Activated naive CD4-positive, alpha-beta T cell treated with anti-CD3 and anti-CD28 coated beads, Interleukin-2, amount 50 U/mL, for 72 hours (primary cell): ENCODE measurements around the gene TIGD2. TPM values are rescaled to one million over a fixed set of nuclear protein-coding genes. Genes with fewer than 3 reads are reported as not detected.

Experiments used
- ATAC-seq, 2 donors: fragments of 150-1000 bp; cut with Tn5 transposase; 2 replicates each; pipeline ENCODE4 v1.10.0; 2021; ENCODE audit warnings: mild to moderate bottlenecking in 2 of 2, moderate library complexity in 2 of 2
- DNase-seq, 2 donors: peaks; one replicate each; pipeline ENCODE4 v3.0.0; 2021 to 2022; ENCODE audit warnings: low spot score in 2 of 2
- H3K27ac Mint-ChIP-seq, 2 donors: one replicate each; pipeline ENCODE4 v1.8.0; 2022; ENCODE audit warnings: mild to moderate bottlenecking in 2 of 2, mixed read lengths in 2 of 2
- H3K36me3 Mint-ChIP-seq, 2 donors: one replicate each; pipeline ENCODE4 v1.8.0; 2022; ENCODE audit warnings: mixed read lengths in 2 of 2
- H3K9me3 Mint-ChIP-seq, 2 donors: one replicate each; pipeline ENCODE4 v1.8.0; 2022; ENCODE audit warnings: mixed read lengths in 2 of 2
- total RNA-seq, 2 donors: library from RNA; stranded (reverse); gene quantifications; one replicate each; pipeline ENCODE4 v1.2.3, GENCODE V29; 2022

The TIGD2 gene
- total RNA-seq, 2 donors from 2014 or later = 0.61 to 1.8 TPM

DNA sequence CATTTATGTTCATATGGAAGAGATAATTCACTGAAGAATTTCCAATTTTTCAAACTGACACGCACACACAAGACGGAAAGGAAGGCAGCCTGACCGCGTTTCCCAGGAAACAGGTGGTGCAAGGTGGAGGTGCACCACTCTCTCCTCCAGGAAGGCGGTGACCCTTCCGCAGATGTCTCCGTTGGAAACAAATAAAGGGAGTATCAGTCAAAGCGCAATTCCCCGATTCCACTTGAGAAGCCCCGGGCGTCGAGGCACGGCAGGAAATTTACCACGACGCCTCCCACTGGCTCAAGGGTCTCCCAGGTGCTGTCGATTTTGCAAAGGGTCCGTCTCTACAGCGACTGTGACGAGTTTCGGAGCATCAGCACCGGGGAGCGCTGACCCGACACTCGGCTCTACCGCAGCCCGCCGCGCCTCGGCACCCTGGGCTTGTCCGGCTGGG is 770 bp upstream of the TIGD2 start:
- Mint-ChIP-seq H3K9me3 (peaks cover 19 to 22% of the 10 kb centered on the region in 2 donors), H3K27ac (peak overlapping the region in 1 of 2 donors; percentile 58), H3K36me3 (peaks cover 39 to 49% of the 10 kb centered on the region in 2 donors)
- ATAC-seq (no peak), DNase-seq (no peak)

GRCh38 chr4:89111833-89112563 is 665 bp downstream of the TIGD2 start:
- peaks cover 19 to 22% of the 10 kb centered on the region in 2 donors for H3K9me3 Mint-ChIP-seq
- DNase-seq (no peak), ATAC-seq (no peak)
- H3K27ac Mint-ChIP-seq = peak overlapping the region; percentile 53 to 58
- H3K36me3 Mint-ChIP-seq = peaks cover 40 to 52% of the 10 kb centered on the region in 2 donors

DNA sequence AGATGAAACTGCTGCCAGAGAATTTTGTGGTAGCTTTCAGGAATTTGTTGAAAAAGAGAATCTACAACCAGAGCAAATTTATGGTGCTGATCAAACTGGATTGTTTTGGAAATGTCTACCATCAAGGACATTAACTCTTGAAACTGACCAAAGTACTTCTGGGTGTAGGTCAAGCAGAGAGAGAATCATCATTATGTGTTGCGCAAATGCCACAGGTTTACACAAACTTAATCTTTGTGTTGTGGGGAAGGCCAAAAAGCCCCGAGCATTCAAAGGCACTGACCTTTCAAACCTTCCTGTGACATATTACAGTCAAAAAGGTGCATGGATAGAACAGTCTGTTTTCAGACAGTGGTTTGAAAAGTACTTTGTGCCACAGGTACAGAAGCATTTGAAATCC is 2.1 kb downstream of the TIGD2 start:
- DNase-seq (no peak), ATAC-seq (no peak)
- Mint-ChIP-seq H3K36me3 (peaks cover 35 to 45% of the 10 kb centered on the region in 2 donors), H3K9me3 (peaks cover 13 to 22% of the 10 kb centered on the region in 2 donors), H3K27ac (no peak overlapping the region)

- no peak for ATAC-seq
Observed at GRCh38 chr4:89114100-89114499, 2.8 kb downstream of the TIGD2 start.

DNA sequence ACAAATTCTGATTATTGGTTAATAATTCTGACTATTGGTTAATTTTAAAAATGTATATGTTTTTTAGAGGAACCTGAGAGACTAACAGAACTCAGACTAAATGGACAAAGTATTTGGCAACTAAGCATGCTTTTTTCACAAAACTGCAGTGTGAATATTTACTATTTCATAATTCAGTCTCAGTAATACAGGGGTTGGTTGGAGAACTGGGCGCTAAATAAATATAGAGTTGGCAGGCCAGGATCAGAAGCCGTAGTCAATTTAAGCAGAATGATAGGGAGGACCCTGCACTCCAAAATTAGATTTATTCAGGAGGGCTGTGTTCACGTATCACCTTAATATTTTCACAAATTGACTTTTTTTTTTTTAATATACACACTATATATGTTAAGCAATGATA is 5.8 kb downstream of the TIGD2 start:
- Mint-ChIP-seq H3K9me3 (peaks cover 11 to 22% of the 10 kb centered on the region in 2 donors), H3K27ac (no peak overlapping the region), H3K36me3 (peaks cover 29 to 31% of the 10 kb centered on the region in 2 donors)
- no peak for DNase-seq
- no peak for ATAC-seq

More at GRCh38 chr4:89114100-89114499, 2.8 kb downstream of the TIGD2 start:
- Mint-ChIP-seq H3K9me3 (peaks cover 11 to 22% of the 10 kb centered on the region in 2 donors), H3K27ac (no peak overlapping the region), H3K36me3 (peaks cover 35 to 42% of the 10 kb centered on the region in 2 donors)
- no peak for DNase-seq

DNA sequence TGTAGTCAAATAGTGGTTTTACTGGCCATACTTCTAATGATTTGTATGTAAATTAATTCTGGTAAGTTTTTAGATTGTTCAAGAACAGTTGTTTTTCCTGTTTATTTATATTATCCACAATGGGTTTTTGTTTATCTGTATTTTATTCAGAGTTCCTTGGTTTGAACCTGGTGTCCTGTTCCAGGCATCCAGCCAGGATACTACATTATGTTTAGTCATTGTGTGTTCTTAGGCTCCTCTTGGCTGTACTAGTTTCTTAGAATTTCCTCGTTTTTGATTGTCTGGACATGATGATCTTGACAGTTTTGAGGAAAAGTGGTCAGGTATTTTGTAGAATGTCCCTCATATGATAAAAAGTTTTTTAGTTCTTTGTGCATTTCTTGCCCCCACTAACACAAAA is 7.8 kb downstream of the TIGD2 start:
- H3K36me3 Mint-ChIP-seq = peaks cover 11 to 12% of the 10 kb centered on the region in 2 donors
- H3K9me3 Mint-ChIP-seq = peaks cover 0 to 5% of the 10 kb centered on the region in 2 donors
- no peak for DNase-seq
- ATAC-seq = no peak
- H3K27ac Mint-ChIP-seq = no peak overlapping the region

DNA sequence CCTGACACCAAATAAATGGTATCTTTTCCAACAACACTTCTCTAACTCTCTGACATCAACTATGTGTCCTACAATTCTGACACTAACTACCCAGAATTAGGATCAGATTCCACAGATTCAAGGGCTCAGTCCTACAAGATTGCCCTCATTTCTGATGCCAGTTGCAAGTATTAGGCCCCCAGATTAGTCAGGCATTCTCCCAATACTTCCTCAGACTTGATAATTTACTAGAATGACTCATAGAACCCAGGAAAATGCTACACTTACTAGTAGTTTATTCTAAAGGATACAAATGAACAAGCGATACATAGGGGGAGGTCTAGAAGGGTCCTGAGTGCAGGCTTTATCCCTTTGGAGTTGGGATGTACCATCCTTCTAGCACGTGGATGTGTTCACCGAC is 8.5 kb downstream of the TIGD2 start:
- ATAC-seq (no peak), DNase-seq (no peak)
- no peak overlapping the region for H3K27ac Mint-ChIP-seq
- peaks cover 8 to 10% of the 10 kb centered on the region in 2 donors for H3K36me3 Mint-ChIP-seq
- H3K9me3 Mint-ChIP-seq = peaks cover 0 to 5% of the 10 kb centered on the region in 2 donors

- Mint-ChIP-seq H3K27ac (no peak overlapping the region), H3K36me3 (no peaks in the 10 kb centered on the region), H3K9me3 (no peaks in the 10 kb centered on the region)
Observed at GRCh38 chr4:89121387-89122068, 10.2 kb downstream of the TIGD2 start.

GRCh38 chr4:89123451-89123851 is 12.1 kb downstream of the TIGD2 start:
- no peak overlapping the region for H3K27ac Mint-ChIP-seq
- H3K9me3 Mint-ChIP-seq = no peaks in the 10 kb centered on the region
- DNase-seq (no peak), ATAC-seq (no peak)
- H3K36me3 Mint-ChIP-seq = no peaks in the 10 kb centered on the region

More at GRCh38 chr4:89121387-89122068, 10.2 kb downstream of the TIGD2 start:
- no peak for ATAC-seq
- no peak for DNase-seq

- Mint-ChIP-seq H3K9me3 (no peaks in the 10 kb centered on the region), H3K36me3 (no peaks in the 10 kb centered on the region), H3K27ac (no peak overlapping the region)
- DNase-seq = no peak
- no peak for ATAC-seq
Observed at GRCh38 chr4:89125901-89126782, 14.8 kb downstream of the TIGD2 start.

- H3K36me3 Mint-ChIP-seq = no peaks in the 10 kb centered on the region
- DNase-seq (no peak), ATAC-seq (no peak)
- H3K27ac Mint-ChIP-seq = no peak overlapping the region
- H3K9me3 Mint-ChIP-seq = no peaks in the 10 kb centered on the region
Observed at GRCh38 chr4:89129080-89129640, 17.8 kb downstream of the TIGD2 start.

DNA sequence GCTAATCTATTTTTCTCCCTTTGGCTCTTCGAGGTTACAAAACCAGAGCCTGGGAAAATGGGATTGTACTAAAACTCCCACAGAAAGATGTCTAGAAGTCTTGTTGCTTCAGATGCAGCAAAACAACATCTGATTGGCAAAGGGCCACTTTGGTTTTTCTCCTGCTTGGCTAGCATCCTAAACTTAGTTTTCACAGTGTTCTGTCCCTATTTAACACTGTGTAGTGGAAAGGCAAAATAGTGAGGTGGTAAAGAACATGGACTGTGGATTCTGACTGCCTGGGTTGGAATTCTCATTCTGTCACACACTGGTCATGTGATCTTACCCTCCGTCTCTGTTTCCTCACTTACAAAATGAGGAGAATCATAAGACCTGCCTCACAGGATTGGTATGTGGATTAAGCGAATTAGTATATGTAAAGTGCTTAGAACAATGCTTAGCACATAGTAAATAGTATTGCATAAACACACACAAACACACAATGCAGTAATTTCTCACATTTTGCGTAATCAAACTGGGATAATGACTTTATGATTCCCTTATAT is 23.5 kb downstream of the TIGD2 start:
- no peak for DNase-seq
- Mint-ChIP-seq H3K9me3 (no peaks in the 10 kb centered on the region), H3K27ac (no peak overlapping the region), H3K36me3 (no peaks in the 10 kb centered on the region)
- ATAC-seq = no peak

DNA sequence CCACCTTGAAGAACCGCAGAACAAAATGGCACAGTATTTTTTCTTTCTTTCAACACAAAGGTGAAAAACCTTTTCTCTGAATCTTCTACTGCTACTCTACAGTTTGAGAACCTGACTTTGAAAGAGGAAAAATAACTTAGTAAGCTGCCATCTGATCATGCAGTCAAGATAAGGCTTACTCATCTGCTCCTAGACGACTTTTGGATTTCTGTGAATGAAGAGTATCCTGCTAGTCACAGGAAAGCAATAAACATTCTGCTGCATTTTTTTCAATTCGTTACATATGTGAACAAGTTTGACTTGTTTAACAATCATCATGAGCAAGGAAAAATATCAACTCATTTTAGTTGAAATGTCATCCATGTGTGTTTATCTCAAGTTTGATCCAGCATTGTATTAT is 25.2 kb downstream of the TIGD2 start:
- DNase-seq = no peak
- no peak for ATAC-seq
- H3K27ac Mint-ChIP-seq = no peak overlapping the region
- no peaks in the 10 kb centered on the region for H3K9me3 Mint-ChIP-seq
- H3K36me3 Mint-ChIP-seq = no peaks in the 10 kb centered on the region

DNA sequence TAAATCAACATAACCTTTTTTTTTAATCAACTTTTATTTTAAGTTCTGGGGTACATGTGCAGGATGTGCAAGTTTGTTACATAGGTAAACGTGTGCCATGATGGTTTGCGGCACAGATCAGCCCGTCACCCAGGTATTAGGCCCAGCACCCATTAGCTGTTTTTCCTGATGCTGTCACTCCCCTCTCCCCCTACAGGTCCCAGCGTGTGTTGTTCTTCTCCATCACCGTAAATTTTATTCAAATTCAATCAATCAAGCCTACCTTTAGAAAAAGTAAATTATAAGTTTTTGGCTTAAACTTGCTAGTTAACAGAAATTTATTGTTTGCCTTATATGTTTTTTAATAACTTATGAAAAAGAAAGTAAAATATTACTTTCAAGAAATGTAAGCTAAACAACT is 25.9 kb downstream of the TIGD2 start:
- Mint-ChIP-seq H3K36me3 (no peaks in the 10 kb centered on the region), H3K27ac (no peak overlapping the region), H3K9me3 (no peaks in the 10 kb centered on the region)
- DNase-seq = no peak
- ATAC-seq = no peak

GRCh38 chr4:89137695-89138094 is 26.4 kb downstream of the TIGD2 start:
- Mint-ChIP-seq H3K36me3 (no peaks in the 10 kb centered on the region), H3K27ac (no peak overlapping the region), H3K9me3 (no peaks in the 10 kb centered on the region)
- DNase-seq (no peak), ATAC-seq (no peak)

GRCh38 chr4:89140168-89140759 is 28.9 kb downstream of the TIGD2 start:
- no peak for DNase-seq
- Mint-ChIP-seq H3K9me3 (peaks cover 0 to 8% of the 10 kb centered on the region in 2 donors), H3K36me3 (no peaks in the 10 kb centered on the region), H3K27ac (no peak overlapping the region)
- ATAC-seq = no peak
